ENCODE data around the gene CMTM4. TPM values are rescaled to one million over a fixed set of nuclear protein-coding genes. Genes with fewer than 3 reads are reported as not detected.
"Not testable (repeated sequence)": the region's sequence is repeated elsewhere in the genome, so short reads cannot be mapped to it uniquely, and the experiment has no call there.

Gene CMTM4
- total RNA-seq, 1 donor from 2014 or later, result 11.3 TPM

GRCh38 chr16:66574081-66574480 lies 122.5 kb downstream of the CMTM4 start:
- peaks cover 28% of the 10 kb centered on the region for H3K4me1 ChIP-seq
- no peaks in the 10 kb centered on the region for H3K36me3 ChIP-seq
- no peaks in the 10 kb centered on the region for H3K9me3 ChIP-seq (replicated peaks)
- peaks cover 24% of the 10 kb centered on the region for H3K27me3 ChIP-seq (ENCODE audit: low read depth)
- intact Hi-C loops (cut with micrococcal nuclease), result no loop called here
- DNase-seq, result no peak
- H3K27ac ChIP-seq (replicated peaks), result no peak overlapping the region
- no peak overlapping the region for H3K4me3 ChIP-seq
- no peak for TF ChIP-seq CTCF (IDR thresholded peaks at IDR 0.05; ENCODE audit: borderline replicate concordance)

GRCh38 chr16:66572356-66572755 lies 124.2 kb downstream of the CMTM4 start:
- Histone ChIP-seq H3K4me1 (peaks cover 16% of the 10 kb centered on the region), H3K27ac (replicated peaks) (no peak overlapping the region), H3K4me3 (no peak overlapping the region), H3K36me3 (peaks cover under 1% of the 10 kb centered on the region), H3K27me3 (ENCODE audit: low read depth) (peaks cover 7% of the 10 kb centered on the region), H3K9me3 (replicated peaks) (no peaks in the 10 kb centered on the region)
- no peak for DNase-seq
- no peak for TF ChIP-seq CTCF (IDR thresholded peaks at IDR 0.05; ENCODE audit: borderline replicate concordance)
- intact Hi-C loops (cut with micrococcal nuclease), result no loop called here

- no peak for DNase-seq
- Histone ChIP-seq H3K9me3 (replicated peaks) (no peaks in the 10 kb centered on the region), H3K27ac (replicated peaks) (no peak overlapping the region), H3K4me1 (peaks cover 4% of the 10 kb centered on the region), H3K4me3 (no peak overlapping the region), H3K36me3 (peaks cover 14% of the 10 kb centered on the region), H3K27me3 (ENCODE audit: low read depth) (no peaks in the 10 kb centered on the region)
- intact Hi-C loops (cut with micrococcal nuclease), result no loop called here
- TF ChIP-seq CTCF (IDR thresholded peaks at IDR 0.05; ENCODE audit: borderline replicate concordance), result no peak
Measured at GRCh38 chr16:66569827-66570405, 126.6 kb downstream of the CMTM4 start.

GRCh38 chr16:66569131-66569530 lies 127.4 kb downstream of the CMTM4 start:
- TF ChIP-seq CTCF (IDR thresholded peaks at IDR 0.05; ENCODE audit: borderline replicate concordance), result no peak
- Histone ChIP-seq H3K4me3 (no peak overlapping the region), H3K9me3 (replicated peaks) (no peaks in the 10 kb centered on the region), H3K4me1 (peaks cover 4% of the 10 kb centered on the region), H3K36me3 (peaks cover 14% of the 10 kb centered on the region), H3K27ac (replicated peaks) (no peak overlapping the region), H3K27me3 (ENCODE audit: low read depth) (no peaks in the 10 kb centered on the region)
- intact Hi-C loops (cut with micrococcal nuclease), result no loop called here
- DNase-seq, result no peak

- no peak for DNase-seq
- Histone ChIP-seq H3K27me3 (ENCODE audit: low read depth) (no peaks in the 10 kb centered on the region), H3K4me1 (peaks cover 4% of the 10 kb centered on the region), H3K36me3 (peaks cover 18% of the 10 kb centered on the region), H3K4me3 (no peak overlapping the region), H3K27ac (replicated peaks) (no peak overlapping the region), H3K9me3 (replicated peaks) (no peaks in the 10 kb centered on the region)
- intact Hi-C loops (cut with micrococcal nuclease), result no loop called here
- TF ChIP-seq CTCF (IDR thresholded peaks at IDR 0.05; ENCODE audit: borderline replicate concordance), result no peak
Measured at GRCh38 chr16:66568355-66568754, 128.2 kb downstream of the CMTM4 start.

- intact Hi-C loops (cut with micrococcal nuclease); H3K4me3 ChIP-seq; H3K27me3 ChIP-seq (ENCODE audit: low read depth); H3K4me1 ChIP-seq; DNase-seq; H3K27ac ChIP-seq (replicated peaks); H3K9me3 ChIP-seq (replicated peaks): not testable (repeated sequence)
- H3K36me3 ChIP-seq, result peaks cover 21% of the 10 kb centered on the region
Measured at GRCh38 chr16:66567270-66567669, 129.3 kb downstream of the CMTM4 start.

Measured in left ventricle myocardium inferior (tissue), 1 donor.